M059J (cell line): ENCODE measurements around the gene KISS1. TPM values are rescaled to one million over a fixed set of nuclear protein-coding genes. Genes with fewer than 3 reads are reported as not detected.

Source experiments
- DNase-seq: peaks from one replicate; pipeline ENCODE4 v3.0.0-alpha.2; 2012; ENCODE audit warnings: low read depth
- total RNA-seq: library from RNA; depleted of rRNA; stranded (reverse); fragments of >200 nt; shearing (Covaris generic); gene quantifications from 2 replicates; pipeline ENCODE4 v1.2.3, GENCODE V29; 2014

Gene KISS1
- total RNA-seq, 1 experiment from 2014 or later, result 40.2 TPM

DNA sequence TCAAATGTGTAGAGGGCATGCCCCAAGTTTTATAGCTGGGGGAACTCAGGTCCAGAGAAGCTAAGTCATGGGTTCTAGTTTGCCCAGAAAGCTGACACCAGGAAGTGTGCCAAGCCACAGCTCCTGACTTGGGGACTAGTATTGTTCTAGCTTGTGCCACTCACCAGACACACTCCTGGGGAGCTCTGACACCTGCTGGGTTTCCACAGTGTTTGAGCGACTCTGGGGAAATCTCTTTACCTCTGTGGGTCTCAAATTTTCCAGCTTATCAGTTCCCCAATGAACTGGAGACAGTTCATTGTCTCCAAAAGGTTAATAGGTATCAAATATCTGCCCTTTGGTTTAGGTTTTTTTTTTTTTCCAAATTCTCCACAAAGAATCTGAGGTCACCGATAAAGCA is 4.2 kb downstream of the KISS1 start:
- no peak for DNase-seq

DNA sequence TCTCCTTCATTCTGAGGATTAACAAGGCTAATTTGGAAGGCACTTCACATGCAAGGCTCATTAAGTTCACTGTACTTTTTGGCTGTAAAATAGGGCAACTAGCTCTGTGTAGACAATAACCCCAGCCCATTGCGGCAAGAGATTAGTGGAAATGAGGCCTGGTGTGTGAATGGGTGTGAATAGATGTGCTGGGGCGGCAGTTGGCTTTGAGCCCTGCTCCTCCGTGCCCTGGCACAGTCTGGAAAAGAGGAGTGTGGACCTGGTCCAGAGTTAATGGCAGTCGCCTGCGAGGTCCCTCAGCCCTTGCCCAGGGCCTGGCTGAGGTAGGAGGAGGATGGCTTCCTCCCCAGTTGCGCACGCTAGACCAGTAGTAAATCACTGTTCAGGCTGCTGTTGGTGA is 4.8 kb downstream of the KISS1 start:
- no peak for DNase-seq

DNA sequence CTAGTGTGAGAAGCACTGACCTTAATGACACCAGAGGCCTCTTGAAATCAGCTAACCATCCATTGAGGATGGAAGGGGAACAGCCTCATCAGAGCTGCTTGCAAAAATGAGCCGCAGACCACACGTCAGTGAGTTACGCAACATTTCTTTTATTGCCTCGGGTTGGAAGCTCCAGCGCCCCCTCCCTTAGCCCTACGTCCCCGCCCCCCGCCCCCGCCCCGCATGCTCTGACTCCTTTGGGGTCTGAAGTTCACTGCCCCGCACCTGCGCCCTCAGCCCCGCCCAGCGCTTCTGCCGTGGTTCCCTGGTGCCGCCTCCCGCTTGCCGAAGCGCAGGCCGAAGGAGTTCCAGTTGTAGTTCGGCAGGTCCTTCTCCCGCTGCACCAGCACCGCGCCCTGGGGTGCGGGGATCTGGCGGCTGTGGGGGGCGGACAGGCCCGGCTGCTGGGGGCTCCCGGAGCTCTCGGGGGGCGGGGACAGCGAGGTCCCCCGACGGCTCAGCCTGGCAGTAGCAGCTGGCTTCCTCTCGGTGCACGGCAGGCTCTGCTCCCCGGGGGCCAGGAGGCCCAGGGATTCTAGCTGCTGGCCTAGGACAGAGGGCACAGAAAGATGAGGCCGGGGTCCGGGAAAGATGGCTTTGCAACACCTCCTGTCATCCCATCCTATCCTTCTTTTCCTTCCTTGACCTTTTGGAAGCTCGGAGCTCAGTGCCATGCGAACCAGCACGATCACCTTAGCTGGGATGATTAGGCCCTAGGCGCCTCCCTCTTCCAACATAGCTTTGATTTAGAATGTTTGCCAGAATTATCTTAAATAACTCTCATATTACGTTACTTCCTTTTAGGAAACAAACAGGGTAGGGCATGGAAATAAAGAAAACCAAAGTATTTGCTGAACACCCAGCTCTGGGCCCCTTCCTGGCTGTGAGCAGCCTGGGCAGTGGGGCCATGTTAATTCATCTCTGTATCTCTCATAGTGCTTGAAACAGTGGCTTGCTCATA is 5.8 kb downstream of the KISS1 start:
- DNase-seq, result no peak

DNA sequence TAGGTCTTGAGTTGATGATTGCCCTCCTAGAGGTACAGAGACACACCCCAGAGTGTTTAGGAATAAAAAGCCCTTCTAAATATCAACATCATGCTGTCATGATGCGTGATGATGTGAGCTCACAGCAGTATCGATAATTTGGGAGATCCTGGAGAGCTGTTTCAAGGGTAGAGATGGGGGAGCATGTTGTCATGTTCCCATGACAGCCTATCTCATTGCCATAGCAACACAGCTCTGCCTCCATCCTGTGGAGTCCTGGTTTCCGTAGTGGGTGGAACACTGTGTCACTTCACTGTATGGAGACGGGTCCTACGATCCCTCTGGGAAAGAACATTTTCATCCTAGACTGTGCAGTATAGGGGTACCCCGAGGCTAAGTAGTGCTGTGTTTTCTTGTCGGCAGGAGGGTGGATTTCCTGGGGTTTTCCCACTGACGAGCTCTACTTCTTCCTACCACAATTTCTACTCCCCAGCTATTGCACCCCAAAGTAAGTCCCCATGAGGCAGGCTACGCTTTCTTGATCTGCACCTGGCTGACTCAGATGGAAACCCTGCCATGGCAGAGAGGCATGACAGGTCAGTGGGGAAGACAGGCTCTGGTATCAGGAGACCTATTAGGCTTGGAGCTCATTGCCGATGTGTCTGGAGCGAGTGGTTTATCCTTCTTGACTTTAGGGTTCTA is 7.2 kb downstream of the KISS1 start:
- DNase-seq, result no peak

DNA sequence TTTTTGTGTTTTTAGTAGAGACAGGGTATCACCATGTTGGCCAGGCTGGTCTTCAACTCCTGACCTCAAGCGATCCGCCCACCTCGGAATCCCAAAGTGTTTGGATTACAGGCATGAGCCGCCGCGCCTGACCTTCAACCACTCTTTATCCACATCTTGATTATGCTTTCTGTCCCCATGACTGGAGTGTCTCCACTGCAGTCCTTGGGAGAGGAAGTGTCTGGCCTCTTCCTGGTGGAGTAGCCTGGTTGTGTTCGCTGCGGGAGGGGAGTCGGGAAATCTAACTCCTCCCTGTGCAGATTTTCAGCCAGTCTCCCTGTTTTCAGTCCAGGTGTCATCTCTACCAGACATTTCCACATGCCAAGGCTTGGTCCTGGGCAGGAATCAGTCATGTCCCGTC is 9.7 kb downstream of the KISS1 start:
- DNase-seq, result no peak

DNA sequence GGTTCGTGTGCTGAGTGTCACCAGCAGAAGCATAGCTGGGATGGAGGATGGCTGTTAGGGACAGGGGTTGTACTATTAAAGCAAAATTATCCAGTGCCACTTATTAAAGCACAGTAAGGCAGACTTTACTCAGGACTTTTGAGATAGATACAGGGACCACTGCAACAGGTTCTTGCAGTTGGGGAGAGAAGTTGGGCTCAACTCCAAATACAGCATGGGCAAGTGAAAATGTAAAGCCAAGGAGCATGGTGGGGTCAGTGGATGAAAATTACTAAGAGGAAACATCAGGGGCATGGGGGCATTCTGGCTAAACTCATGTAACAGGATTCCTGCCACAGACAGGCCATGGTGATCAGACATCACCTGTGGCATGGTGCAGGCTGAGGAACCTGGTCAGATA is 15.2 kb downstream of the KISS1 start:
- DNase-seq, result no peak

DNA sequence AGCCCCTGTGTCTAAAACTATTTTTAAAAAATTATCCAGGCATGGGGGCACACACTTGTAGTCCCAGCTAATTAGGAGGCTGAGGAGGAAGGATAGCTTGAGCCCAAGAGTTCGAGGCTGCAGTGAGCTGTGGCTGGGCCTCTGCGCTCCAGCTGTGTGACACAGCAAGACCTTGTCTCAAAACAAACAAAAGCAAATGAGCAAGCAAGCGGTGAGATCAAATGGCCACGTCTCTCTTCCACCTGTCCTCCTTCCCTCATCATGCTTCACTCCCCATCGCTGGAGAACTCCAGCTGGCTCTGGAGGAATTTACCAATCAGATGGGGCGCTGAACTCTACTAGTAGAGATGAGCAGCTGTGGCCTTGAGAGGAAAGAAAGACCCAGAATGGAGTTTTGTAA is 16.2 kb downstream of the KISS1 start:
- no peak for DNase-seq

DNA sequence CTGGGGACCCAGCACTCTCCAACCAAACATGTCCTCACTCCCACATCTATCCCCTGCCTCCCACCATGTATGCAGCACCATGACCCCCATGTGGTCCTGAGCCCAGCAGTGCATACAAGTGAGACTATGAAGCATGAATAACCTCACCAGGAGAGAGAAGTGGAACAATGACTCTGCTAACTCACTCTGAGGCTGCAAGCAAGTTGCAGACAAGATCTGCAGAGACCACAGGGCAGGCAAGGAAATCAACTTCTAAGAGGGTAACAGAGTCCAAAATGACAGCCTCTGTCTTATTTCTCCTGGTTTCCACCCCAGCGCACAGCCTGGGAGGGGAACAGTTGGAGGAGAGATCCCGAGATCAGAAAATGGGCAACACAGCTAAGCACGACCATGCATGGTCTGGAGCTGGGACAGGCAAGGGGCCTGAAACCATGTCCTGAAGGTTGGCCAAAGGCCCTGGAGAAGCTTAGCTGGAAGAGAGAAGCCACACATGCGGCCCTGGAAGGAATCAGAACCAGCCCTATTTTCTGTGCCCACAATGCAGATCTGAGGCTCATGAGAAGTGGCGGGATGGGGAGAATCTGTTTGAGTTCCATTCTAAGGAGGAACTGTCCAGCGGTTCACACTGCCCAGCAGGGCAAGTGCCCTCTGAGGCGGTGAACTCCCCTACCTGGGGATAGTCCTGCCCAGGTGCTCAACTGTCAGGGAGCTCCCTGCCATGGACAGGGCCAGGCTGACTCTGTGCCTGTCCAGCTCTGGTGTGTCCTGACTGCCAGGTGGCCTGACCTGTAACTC is 17.6 kb downstream of the KISS1 start:
- no peak for DNase-seq

DNA sequence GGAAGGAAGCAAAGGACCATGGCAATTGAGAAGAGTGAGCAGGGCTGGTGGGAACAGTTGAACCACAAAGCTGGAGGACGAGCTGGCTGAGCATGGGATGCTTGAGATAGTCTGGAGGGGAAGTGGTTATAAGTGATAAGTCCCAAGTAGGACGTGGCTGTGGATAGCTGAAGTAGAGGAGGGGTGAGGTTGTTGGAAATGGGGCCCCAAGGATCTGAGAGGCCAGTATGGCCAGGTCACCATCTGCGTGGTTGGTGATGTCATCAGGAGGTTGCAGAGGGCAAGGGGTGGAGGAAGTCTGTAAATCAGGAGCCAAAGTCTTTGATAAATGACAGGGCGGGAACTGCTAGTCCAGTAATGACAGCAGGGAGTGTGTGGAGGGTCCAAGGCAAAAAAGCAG is 19.2 kb downstream of the KISS1 start:
- peak; percentile 60 for DNase-seq

DNA sequence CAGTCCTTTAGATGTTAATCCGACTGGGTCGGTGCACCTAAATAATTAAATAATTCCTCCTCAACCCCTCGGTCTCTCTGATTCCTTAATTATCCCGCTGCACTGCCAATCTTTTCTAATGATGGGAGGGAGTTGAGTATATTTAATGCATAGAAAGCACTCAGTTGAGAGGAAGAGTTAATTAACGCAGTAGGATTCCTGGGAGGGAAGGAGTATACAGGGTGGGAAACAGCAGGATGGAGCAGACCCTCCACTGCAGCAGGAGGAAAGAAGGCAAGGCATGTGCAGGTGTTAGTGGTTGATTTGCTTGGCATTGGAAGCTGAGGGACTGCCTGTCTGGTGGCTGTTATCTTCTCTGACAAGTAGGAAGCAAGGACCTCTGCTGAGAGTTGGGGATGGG is 20.2 kb downstream of the KISS1 start:
- no peak for DNase-seq

DNA sequence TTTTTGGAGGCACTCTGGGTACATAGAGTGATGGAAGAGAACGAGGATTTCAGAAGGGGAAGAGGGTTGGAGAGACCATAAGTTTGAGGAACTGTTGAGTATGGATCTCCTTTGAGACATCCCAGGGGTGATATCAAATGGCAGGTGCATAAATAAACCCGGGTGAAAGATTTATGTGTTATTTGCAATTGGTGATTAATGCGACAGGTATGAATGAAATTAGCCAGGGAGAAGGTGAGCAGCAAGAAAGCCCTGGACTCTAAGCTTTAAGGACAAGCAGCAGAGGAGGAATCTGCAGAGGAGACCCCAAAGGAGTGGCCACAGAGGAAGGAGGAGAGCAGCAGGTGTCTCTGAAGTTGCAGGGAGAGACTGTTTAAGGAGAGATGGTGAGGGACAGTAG is 21.3 kb downstream of the KISS1 start:
- DNase-seq, result no peak

DNA sequence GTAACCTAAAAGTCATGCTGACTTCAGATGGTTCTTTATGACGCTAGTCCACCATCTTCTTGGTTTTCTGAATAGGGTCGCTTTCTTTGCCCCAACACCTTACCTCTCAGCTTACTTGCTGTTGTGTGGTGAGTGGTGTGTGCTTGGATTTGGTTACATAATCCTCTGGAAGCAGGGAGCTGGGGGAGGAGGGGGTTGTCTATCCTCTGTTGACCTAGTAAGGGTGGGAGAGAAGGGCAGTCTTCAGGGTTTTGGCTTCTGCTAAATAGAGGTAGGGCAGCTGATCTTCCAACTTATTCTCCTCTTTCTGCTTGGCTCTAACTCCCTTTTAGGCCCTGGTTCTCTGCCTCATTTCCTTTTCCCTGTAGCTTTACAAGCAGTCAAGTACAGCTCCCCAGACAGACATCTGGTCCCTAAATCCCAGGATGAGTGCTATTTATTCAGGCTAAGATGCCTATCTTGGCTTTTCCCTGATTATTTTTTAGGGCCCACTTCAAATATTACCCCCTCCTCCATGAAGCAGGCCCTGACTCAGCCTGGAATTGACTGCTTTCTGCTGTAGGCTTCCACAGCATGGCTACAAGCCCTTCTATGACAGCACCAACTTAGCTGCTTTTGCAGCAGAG is 23.8 kb downstream of the KISS1 start:
- no peak for DNase-seq

DNA sequence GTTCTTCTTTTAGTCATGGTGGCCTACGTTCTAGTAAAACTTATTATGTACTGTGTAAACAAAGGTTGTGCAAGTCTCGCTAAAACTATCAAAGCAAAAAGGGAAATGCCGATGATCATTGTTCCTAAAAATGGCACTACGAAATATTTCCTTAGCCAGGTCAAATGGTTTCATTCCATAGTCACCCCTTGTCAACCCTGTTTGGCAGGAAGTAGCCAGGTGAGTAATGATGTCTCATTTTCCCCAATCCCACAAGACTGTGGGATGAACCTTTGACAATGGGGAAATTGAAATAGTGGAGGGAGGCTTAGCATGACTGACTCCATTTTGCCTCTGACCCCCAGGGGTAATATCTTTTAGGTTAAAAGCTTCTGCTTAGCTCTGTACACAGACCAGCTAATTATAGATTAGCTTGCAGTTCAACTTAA is 24.5 kb downstream of the KISS1 start:
- DNase-seq, result peak; percentile 94

DNA sequence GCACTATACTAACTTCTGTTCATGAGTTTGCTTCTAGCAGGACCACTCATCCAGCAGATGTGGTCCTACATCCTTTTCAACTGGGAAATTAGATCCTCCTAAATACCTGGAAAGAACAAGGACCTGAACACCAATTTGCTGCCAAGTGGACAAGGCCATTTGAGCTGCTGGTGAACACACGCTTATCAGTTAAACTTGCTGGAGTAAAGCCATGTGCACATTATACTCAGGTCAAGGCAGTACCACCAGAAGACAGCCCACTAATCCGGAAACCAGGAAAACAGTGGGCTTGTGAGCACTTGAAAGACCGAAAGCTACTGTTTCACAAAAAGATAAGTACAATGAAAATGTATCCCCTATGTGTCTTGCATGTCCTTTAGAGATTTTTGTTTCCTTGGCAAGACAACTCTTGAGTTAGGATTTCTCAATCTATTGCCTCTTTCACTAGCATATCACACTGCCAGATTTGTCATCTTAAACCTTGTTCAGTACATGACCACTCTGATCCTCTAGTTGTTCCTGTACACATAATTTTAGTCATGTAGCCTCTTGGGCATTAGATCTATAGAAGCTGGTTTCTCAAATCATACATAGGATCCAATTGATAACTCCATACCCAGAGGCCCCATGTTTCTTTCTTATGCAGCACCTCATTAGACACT is 25.7 kb downstream of the KISS1 start:
- no peak for DNase-seq

DNA sequence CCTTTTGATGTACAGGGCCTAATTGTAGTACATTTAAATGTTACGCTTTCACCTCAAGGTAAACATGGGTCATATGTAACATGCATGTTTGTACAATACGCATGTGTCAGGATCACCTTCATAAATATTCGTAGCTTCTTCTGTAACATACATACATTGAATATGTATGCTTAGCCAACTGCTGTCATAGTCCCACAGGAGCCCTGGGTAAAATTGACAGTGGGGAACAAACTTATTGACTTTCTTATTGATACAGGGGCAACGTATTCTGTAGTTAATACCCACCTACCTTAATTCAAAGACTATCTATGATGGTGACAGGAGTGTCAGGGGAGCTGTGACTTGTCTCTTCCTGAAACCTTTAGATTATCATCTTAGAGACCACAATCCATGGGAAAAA is 26.4 kb downstream of the KISS1 start:
- DNase-seq, result no peak

DNA sequence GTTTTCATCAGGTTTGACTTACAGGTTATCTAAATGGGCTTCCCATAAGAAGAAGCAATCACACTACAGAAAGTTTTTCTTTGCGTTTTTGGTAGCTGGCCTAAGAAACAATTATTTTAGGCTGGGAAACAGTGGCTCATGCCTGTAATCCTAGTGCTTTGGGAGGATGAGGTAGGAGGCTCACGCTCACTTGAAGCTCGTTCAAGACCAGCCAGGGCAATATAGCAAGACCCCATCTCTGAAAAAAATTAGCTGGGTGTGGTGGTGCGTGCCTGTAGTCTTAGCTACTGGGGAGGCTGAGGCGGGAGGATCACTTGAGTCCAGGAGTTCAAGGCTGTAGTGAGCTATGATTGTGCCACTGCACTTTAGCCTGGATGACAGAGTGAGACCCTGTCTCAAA is 28.6 kb downstream of the KISS1 start:
- no peak for DNase-seq

DNA sequence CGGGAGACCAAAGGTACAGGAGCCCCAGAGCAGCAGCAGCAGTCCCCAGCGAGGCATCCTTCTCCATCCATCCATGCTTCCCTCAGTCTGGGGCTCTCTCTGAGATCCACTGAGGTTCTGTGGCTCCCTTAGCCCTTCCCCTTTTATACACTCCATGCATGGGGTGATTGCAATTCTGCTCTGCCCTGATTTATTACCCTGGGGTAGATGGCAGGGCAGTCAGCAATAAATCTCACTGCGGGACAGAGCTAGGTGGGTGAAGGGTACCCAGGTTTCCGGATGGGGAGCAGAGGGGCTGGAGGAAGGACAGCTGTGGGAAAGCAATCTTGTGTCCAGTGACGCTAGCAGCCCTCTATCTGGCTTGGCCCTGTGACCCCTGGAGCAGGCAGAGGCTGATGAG is 30.1 kb downstream of the KISS1 start, which contains the start of gene REN:
Gene REN (minus strand): TSS at position 119 of the 400 bp plus-strand sequence. CDS start 44 bp downstream, at position 75.
- DNase-seq, result no peak

DNA sequence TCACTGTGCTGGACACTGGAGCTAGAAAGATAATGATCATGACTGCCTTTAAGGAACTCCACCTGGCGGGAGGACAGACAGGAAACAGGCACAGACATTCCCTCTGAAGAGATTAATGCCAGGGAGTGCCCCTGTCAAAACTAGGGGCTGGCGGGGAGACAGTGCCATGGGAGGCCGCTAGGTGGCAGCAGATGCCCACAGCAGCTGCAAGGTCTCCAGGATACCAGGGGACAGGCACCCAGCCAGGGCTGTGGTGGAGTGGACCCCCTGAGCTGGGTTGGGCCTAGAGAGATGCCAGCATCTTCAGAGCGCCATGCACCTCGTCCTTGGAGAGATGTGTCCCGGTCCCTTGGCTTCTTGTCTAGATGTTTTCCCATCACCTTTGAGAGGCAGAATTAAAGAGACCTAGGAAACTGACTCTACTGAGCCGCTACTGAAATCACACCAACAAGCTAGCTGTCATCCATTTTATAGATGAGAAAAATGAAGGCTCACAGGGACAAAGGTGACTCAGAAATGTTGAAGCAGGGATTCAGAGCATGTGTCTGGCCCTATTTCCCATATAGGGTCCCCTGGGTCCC is 33.7 kb downstream of the KISS1 start:
- DNase-seq, result peak; percentile 78

DNA sequence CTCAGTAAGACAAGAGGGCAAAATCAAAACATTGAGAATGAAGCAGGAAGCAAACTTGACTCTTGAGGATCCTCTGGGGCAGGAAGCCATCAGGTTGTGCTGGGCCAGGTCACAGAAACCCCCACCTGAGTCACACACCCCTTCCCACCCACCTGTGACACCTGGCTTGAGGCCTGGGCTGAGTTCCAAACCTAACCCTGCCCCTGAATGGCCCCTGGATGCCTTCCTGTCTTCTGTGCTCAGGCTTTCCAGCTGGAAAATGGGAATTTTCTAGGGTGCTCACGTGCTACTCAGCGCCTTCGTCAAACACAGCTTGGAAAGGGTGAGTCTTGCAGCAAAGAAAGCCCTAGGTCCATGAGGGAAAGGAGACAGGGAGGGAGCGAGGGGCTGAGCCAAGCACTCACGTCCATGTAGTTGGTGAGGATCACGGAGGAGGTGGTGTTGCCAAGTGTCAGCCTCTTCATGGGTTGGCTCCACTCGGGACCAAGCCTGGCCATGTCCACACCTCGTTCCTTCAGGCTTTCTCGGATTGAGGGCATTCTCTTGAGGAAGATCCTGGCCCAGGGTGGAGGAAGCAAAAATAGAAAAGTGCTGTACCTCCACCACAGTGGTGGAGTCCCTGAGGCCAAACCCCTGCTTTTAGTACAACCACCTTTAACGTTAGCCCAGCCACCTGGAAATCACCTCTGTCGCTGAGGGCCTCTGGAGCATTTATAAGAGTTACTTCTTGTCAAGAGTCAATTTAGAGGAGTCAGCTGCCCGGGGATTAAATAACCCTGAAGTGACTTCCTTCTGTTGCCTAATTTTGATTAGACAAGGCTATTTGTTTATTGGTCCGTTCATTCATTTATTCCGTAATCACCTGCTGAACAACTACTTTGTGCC is 34.4 kb downstream of the KISS1 start:
- DNase-seq, result no peak

DNA sequence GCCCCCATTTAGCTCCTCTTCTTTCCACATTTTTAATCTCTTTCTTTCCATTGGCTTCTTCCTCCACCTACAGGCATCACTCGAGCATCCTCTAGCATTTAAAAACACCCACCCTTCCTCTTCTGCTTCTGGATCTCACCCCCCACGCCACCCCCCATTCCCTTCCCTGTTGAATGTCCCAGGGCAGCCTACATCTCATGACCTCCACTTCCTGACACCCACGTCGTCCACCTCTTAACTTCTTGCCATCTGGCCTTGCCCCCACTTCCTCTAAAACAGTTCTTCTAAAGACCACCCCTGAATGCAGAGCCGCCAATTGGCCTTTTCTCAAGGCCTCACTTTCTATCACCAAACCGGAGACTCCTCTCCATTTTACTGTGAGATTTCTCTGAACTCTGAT is 38.3 kb downstream of the KISS1 start:
- DNase-seq, result no peak
